ENCODE data around the gene TBCCD1.

- no peak for TF ChIP-seq SMC3 (conservative IDR thresholded peaks at IDR 0.05; ENCODE audit: poor library complexity)
- TF ChIP-seq, protein P1, sequence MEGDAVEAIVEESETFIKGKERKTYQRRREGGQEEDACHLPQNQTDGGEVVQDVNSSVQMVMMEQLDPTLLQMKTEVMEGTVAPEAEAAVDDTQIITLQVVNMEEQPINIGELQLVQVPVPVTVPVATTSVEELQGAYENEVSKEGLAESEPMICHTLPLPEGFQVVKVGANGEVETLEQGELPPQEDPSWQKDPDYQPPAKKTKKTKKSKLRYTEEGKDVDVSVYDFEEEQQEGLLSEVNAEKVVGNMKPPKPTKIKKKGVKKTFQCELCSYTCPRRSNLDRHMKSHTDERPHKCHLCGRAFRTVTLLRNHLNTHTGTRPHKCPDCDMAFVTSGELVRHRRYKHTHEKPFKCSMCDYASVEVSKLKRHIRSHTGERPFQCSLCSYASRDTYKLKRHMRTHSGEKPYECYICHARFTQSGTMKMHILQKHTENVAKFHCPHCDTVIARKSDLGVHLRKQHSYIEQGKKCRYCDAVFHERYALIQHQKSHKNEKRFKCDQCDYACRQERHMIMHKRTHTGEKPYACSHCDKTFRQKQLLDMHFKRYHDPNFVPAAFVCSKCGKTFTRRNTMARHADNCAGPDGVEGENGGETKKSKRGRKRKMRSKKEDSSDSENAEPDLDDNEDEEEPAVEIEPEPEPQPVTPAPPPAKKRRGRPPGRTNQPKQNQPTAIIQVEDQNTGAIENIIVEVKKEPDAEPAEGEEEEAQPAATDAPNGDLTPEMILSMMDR (IDR thresholded peaks at IDR 0.05; ENCODE audit: poor library complexity, severe bottlenecking) = no peak
- TF ChIP-seq RAD21 (conservative IDR thresholded peaks at IDR 0.05) = no peak
Measured at GRCh38 chr3:186496635-186497034, 70.5 kb downstream of the TBCCD1 start.

Measured in neural cell (in vitro differentiated cells).